ENCODE measurements around the gene TBC1D5.

TBC1D5 gene

DNA sequence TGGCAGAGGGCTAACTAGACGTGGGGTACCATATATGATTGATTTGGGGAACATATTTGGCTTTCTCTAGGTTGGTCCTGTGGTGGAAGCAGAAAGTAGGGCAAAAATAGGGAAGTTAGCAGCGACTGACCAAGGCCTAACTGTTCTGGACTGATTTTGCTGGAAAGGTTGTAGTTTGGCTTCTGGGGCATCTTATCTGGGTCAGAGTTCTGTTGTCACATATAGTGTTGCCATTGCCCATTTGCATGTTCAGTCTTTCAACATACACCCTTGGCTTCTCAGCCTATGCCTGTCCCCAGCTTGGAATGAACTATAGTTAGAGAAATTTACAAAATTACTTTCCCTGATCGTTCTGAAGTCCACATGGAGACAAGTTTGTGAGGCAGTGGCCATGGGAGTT, 426.5 kb downstream of the TBC1D5 start:
- Mint-ChIP-seq H3K4me1 (ENCODE audit: low read depth) (no peaks in the 10 kb centered on the region), H3K27ac (no peak overlapping the region), H3K36me3 (ENCODE audit: low read depth) (peaks cover 16% of the 10 kb centered on the region), H3K4me3 (no peak overlapping the region), H3K27me3 (no peaks in the 10 kb centered on the region), H3K9me3 (no peaks in the 10 kb centered on the region)
- no peak for DNase-seq

DNA sequence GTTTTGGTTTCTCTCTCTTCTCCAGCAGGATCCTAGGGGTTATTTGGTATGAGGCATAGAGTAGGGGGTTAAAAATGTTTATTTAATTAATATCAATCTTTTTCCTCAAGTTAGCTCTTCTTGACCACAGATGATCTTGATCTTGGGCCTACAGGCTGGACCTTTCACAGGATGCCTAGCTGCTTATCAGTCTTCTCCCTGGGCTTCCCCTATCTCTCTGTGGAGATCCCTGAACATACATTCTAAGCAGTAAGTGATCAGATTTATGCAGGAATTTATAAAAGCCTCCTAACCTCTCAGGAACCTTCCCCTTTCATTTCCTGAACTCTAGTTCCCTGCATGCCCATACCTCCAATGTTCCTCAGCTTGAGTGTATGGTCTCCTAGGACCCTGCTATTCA, 428.3 kb downstream of the TBC1D5 start:
- H3K4me1 Mint-ChIP-seq (ENCODE audit: low read depth) = no peaks in the 10 kb centered on the region
- H3K27me3 Mint-ChIP-seq = no peaks in the 10 kb centered on the region
- DNase-seq = no peak
- H3K27ac Mint-ChIP-seq = no peak overlapping the region
- no peaks in the 10 kb centered on the region for H3K9me3 Mint-ChIP-seq
- peaks cover 9% of the 10 kb centered on the region for H3K36me3 Mint-ChIP-seq (ENCODE audit: low read depth)
- no peak overlapping the region for H3K4me3 Mint-ChIP-seq

DNA sequence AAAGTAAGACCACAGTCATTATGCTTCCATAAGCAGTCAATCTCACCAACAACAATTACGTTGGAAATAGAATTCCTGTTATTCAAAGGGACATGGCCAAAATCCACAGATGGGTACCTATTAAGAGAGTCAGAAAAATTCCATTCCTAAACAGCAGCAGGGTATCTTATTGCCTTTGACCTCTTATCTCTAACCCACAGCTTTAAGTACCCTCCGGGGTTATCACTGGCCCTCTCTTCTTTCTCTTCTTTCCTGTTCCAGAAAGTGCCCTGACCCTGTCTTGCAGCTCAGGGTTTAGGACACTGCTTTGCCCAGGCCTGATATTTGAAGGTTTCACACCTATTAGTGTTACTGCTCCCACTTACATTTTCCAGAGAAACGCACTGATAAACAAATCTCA, 428.7 kb downstream of the TBC1D5 start:
- Mint-ChIP-seq H3K36me3 (ENCODE audit: low read depth) (peaks cover 6% of the 10 kb centered on the region), H3K9me3 (no peaks in the 10 kb centered on the region), H3K4me1 (ENCODE audit: low read depth) (no peaks in the 10 kb centered on the region), H3K4me3 (no peak overlapping the region), H3K27ac (no peak overlapping the region), H3K27me3 (no peaks in the 10 kb centered on the region)
- no peak for DNase-seq

DNA sequence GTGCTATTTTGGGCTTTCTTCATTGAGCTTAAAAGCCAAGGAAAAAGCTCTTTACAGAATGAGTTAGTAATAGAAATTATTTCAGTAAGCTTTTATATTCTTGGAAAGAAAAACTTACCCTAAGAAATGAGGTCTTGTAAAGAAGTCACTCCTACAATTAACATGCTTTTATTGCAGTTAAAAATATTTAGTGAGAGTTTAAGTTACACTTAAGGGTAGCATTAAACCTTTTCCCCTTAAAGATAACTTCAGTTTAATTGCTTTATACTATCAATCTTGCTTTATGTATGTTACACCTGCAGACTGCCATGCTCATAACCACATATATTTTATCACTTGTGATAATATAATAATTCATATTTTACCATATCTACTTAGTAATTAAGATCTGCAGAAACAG, 431.4 kb downstream of the TBC1D5 start:
- no peaks in the 10 kb centered on the region for H3K9me3 Mint-ChIP-seq
- no peak overlapping the region for H3K4me3 Mint-ChIP-seq
- no peaks in the 10 kb centered on the region for H3K27me3 Mint-ChIP-seq
- H3K36me3 Mint-ChIP-seq (ENCODE audit: low read depth) = no peaks in the 10 kb centered on the region
- H3K27ac Mint-ChIP-seq = no peak overlapping the region
- no peaks in the 10 kb centered on the region for H3K4me1 Mint-ChIP-seq (ENCODE audit: low read depth)
- DNase-seq = no peak

DNA sequence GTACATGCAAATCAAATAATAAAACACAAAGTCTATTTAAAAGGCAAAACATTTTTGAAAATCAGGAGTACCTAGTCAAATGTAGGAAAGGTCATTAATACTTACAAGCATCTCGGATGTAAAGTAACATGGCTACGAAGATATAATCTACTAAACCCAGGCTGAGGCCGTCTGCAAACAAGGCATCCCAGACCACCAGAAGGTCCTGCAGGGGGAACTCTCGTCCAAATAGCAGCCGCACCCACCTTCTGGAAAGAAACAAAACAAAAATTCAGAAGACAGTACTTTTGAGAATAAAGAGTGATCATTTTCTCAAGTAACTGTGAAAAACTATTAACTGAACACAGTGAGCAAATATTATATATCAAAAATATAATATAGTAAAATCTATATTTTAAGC, 434.5 kb downstream of the TBC1D5 start:
- DNase-seq = no peak
- Mint-ChIP-seq H3K36me3 (ENCODE audit: low read depth) (no peaks in the 10 kb centered on the region), H3K9me3 (no peaks in the 10 kb centered on the region), H3K27me3 (no peaks in the 10 kb centered on the region), H3K4me1 (ENCODE audit: low read depth) (no peaks in the 10 kb centered on the region), H3K27ac (no peak overlapping the region), H3K4me3 (no peak overlapping the region)

DNA sequence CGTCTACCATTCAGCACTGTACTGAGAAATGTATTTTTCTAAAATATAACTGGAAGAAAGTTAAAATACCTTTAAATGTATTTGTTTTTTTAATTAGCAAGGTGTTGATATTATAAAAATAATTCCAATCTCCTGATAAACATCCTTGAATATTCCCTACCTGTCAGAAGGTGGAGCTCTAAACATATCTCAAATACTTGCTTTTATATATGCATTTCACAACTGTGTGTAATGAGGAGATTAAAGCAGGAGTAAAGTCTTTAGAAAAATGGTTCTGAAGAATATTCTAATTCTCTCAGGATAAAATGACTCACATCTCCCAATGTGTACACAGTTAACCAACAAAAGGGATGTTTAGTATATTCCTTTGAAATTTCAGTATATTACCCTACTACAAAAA, 434.9 kb downstream of the TBC1D5 start:
- H3K27me3 Mint-ChIP-seq = no peaks in the 10 kb centered on the region
- no peaks in the 10 kb centered on the region for H3K9me3 Mint-ChIP-seq
- no peak overlapping the region for H3K27ac Mint-ChIP-seq
- no peaks in the 10 kb centered on the region for H3K36me3 Mint-ChIP-seq (ENCODE audit: low read depth)
- no peak overlapping the region for H3K4me3 Mint-ChIP-seq
- no peaks in the 10 kb centered on the region for H3K4me1 Mint-ChIP-seq (ENCODE audit: low read depth)
- no peak for DNase-seq

DNA sequence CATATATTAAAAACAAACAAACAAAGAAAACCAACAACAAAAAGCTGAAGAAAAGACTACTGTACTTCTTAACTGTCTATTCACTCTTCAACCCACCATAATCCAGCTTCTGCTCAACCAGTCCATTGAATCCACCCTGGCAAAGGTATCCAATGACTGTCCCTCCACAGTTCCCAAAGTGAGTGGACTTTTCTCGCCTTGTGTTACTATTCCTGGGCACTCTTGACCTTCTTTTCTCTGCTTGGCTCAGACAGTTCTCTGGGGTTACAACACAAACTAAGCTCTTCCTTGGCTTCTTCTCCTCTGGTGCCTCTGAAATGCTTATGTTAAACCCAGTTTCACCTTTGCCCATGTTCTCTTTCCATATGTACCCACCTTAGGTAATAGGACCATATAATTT, 437.5 kb downstream of the TBC1D5 start:
- no peak for DNase-seq
- no peak overlapping the region for H3K4me3 Mint-ChIP-seq
- peaks cover 7% of the 10 kb centered on the region for H3K4me1 Mint-ChIP-seq (ENCODE audit: low read depth)
- no peaks in the 10 kb centered on the region for H3K27me3 Mint-ChIP-seq
- H3K36me3 Mint-ChIP-seq (ENCODE audit: low read depth) = no peaks in the 10 kb centered on the region
- no peaks in the 10 kb centered on the region for H3K9me3 Mint-ChIP-seq
- H3K27ac Mint-ChIP-seq = no peak overlapping the region

DNA sequence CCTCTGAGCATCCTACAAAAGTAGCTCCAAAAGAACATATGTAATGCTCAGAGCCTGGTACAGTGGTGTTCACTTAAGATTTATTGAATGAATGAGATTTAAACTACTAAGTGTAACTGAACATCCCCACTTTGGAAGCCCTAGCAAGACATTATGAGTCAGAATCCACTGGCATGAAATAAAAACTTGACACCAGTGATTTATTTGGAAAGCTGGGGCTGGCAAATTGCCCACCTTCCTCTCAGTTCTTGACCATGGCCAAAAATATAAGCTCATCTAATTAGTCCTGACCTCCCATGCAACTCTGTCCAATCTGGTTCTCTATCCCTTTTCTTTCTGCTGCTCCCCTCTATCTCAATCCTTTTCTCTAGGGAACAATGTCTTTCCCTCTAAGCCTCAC, 439.7 kb downstream of the TBC1D5 start:
- no peaks in the 10 kb centered on the region for H3K9me3 Mint-ChIP-seq
- no peak for DNase-seq

DNA sequence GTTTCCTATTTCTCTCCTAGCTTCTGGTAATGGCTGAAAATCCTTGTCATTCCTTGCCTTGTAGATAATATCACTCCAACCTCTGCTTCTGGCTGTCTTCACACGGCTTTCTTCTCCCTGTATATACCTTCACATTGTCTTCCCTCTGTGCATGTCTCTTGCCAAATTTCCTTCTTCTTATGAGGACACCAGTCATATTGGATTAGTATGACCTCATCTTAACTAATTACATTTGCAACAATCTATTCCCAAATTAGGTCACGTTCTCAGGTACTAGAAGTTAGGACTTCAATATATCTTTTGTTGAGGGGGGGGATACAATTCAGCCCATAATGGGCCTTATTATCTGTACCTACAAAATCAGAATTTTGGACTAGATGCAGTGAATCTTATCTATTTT, 440.3 kb downstream of the TBC1D5 start:
- Mint-ChIP-seq H3K4me3 (no peak overlapping the region), H3K27me3 (no peaks in the 10 kb centered on the region), H3K4me1 (ENCODE audit: low read depth) (peaks cover 7% of the 10 kb centered on the region), H3K27ac (no peak overlapping the region), H3K9me3 (no peaks in the 10 kb centered on the region), H3K36me3 (ENCODE audit: low read depth) (peaks cover 7% of the 10 kb centered on the region)
- DNase-seq = no peak

More for the DNA sequence above, 439.7 kb downstream of the TBC1D5 start:
- Mint-ChIP-seq H3K27ac (no peak overlapping the region), H3K27me3 (no peaks in the 10 kb centered on the region), H3K4me1 (ENCODE audit: low read depth) (peaks cover 7% of the 10 kb centered on the region), H3K36me3 (ENCODE audit: low read depth) (peaks cover 5% of the 10 kb centered on the region), H3K4me3 (no peak overlapping the region)

DNA sequence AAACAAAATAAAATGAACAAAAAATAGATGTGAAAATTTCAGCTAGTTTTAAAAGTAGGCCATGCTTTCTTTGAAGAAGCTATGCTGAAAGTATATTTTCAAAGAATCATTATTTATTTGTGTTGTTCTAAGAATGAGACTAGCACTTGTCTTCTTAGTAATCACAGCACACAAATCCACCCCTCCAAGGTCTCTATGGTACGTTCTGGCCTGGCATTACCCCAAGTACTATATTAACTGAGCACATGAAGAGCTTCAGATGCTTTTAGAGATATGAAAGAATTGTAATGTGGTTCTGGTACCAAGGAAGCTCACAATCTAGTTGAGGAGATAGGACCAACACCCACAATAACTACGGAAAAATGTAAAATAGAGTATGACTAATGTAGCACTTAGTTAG, 441.2 kb downstream of the TBC1D5 start:
- DNase-seq = no peak
- H3K4me3 Mint-ChIP-seq = no peak overlapping the region
- H3K4me1 Mint-ChIP-seq (ENCODE audit: low read depth) = peaks cover 7% of the 10 kb centered on the region
- H3K27ac Mint-ChIP-seq = no peak overlapping the region
- H3K36me3 Mint-ChIP-seq (ENCODE audit: low read depth) = peaks cover 12% of the 10 kb centered on the region
- no peaks in the 10 kb centered on the region for H3K9me3 Mint-ChIP-seq
- no peaks in the 10 kb centered on the region for H3K27me3 Mint-ChIP-seq

DNA sequence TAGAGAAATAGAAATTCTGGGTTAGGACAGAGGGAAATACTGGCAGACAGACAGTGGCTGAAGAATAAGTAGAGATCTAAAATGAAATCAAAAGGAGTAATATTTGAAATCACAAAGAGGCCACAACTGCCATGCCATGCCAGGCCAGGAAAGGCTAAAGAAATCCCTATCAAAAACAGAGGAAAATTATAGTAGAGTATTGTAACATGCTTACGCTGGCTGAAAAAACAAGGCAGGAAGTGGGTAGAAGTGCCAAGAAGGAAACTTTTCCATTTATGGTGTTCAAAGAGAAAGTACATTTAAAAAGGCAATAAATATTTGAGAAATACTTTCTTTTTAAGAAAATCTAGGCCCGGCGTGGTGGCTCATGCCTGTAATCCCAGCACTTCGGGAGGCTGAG, 442.0 kb downstream of the TBC1D5 start:
- Mint-ChIP-seq H3K4me3 (no peak overlapping the region), H3K27me3 (no peaks in the 10 kb centered on the region), H3K27ac (peak overlapping the region; percentile 59), H3K4me1 (ENCODE audit: low read depth) (peaks cover 7% of the 10 kb centered on the region), H3K9me3 (no peaks in the 10 kb centered on the region), H3K36me3 (ENCODE audit: low read depth) (peaks cover 12% of the 10 kb centered on the region)
- DNase-seq = no peak

DNA sequence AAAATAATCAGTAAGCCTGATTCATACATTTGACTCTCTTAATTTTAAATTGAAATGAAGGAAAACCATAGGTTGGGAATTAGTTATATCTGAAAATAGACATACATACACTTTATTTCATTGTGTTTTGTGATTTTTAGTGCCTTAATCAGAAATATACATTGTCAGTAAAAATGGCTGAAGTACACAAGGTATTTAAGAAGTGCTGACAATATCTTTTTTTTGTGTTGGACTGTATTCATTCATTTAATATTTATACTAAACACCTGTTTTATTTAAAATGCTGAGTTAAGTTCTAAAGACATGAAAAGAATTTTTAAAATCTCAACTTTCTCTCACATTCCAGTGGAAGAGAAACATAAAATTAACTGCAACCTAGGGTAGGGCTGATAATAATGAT, 444.4 kb downstream of the TBC1D5 start:
- Mint-ChIP-seq H3K9me3 (no peaks in the 10 kb centered on the region), H3K4me3 (no peak overlapping the region), H3K36me3 (ENCODE audit: low read depth) (peaks cover 12% of the 10 kb centered on the region), H3K27me3 (no peaks in the 10 kb centered on the region), H3K4me1 (ENCODE audit: low read depth) (peaks cover 7% of the 10 kb centered on the region), H3K27ac (no peak overlapping the region)
- no peak for DNase-seq

DNA sequence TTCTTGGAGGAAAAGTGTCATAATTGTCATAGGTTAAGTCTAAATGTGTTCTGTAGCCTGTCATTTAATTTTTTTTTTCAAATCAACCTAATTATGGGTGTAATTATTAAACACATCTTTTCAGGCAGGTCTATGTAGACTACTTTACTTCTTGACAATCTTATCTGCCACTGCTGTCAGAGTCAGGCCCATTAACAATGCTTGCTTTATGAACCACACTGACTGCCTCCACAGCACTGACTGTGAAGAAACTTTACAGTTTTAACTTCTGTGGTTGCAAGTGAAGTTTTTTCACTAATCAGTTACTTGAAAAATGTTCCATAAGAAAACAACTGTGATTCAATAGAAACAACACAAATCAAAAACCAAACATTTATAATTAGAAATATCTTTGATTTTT, 449.9 kb downstream of the TBC1D5 start:
- no peaks in the 10 kb centered on the region for H3K4me1 Mint-ChIP-seq (ENCODE audit: low read depth)
- no peaks in the 10 kb centered on the region for H3K9me3 Mint-ChIP-seq
- peaks cover 33% of the 10 kb centered on the region for H3K36me3 Mint-ChIP-seq (ENCODE audit: low read depth)
- no peak overlapping the region for H3K27ac Mint-ChIP-seq
- no peak overlapping the region for H3K4me3 Mint-ChIP-seq
- no peak for DNase-seq
- H3K27me3 Mint-ChIP-seq = no peaks in the 10 kb centered on the region

DNA sequence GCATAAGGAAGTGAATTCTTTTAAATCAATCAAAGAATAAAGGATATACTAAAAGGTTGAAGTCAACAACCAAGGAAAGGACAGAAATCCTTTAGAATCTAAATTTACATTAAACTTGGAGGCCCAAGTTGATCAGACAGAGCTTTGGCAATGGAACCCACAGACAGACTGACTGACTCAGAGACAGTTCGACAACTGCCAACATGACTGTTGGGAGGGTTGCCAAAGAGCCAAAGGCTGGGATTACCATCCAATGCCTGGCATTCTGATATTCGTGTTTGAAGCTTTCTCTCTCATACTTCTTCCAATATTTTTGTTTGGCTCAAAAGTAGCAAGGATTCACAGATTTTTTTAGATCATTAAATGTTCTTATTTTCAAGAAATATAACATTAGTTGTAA, 451.5 kb downstream of the TBC1D5 start:
- H3K36me3 Mint-ChIP-seq (ENCODE audit: low read depth) = peaks cover 28% of the 10 kb centered on the region
- no peaks in the 10 kb centered on the region for H3K4me1 Mint-ChIP-seq (ENCODE audit: low read depth)
- H3K9me3 Mint-ChIP-seq = no peaks in the 10 kb centered on the region
- H3K27me3 Mint-ChIP-seq = no peaks in the 10 kb centered on the region
- no peak for DNase-seq
- H3K4me3 Mint-ChIP-seq = no peak overlapping the region
- no peak overlapping the region for H3K27ac Mint-ChIP-seq

DNA sequence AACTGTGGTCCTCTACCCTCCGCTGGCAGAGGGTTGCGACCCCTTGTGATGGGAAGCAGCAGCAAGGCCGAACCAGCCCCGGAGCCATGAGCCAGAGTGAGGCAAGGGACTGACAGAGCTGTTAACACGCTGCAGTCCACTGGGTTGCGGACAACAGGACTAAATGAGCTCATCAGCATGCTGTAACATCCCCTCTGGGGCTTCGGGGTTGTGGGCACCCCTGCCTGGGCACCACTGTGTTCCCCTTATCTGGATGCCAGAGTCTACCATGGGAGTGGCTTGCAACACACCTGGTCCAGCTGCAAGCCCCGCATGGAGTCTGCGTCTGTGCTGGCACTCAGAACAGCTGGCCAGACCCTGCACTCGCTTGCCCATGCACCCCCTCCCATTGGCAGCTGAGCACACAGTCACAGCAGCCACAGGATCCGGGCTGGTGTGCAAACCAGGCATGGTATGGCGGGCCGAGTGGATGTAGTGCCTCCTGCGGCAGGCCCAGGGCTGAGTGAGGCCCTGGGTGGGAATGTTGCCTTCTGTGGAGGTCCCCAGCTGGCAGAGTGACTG, 453.5 kb downstream of the TBC1D5 start:
- Mint-ChIP-seq H3K36me3 (ENCODE audit: low read depth) (peaks cover 28% of the 10 kb centered on the region), H3K4me1 (ENCODE audit: low read depth) (no peaks in the 10 kb centered on the region), H3K27me3 (no peaks in the 10 kb centered on the region), H3K9me3 (no peaks in the 10 kb centered on the region), H3K27ac (no peak overlapping the region), H3K4me3 (no peak overlapping the region)
- no peak for DNase-seq

DNA sequence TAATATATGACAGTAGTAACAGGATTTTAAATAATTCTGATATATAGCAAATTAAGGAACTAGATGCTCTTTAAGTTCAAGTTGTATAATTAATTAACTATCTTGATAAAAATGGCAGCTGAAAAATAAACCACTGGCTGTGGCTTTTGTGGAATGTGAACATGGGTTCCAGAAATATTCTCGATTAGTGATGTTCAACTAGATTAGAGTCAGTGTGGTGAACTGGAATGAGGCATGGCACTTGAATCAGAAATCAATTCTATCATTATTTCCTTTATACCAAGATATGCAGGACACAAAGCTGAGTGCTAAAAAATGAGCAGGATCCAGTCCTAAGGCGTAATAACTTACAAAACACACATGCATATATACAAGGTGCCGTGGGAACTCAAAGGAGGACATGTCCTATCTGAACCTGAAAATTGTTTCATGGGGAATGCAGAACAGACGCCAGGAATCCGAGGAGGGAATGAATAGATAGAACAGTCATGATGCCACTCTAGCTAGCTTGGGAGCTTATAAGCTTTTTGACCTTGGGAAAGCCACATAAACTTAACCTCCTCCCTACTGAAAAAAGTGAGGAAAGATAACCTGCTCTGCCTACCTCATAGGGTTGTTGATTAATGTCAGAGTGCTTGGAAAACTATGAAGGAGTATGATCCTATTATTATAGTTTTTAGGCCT, 455.3 kb downstream of the TBC1D5 start:
- Mint-ChIP-seq H3K4me3 (no peak overlapping the region), H3K27me3 (no peaks in the 10 kb centered on the region), H3K36me3 (ENCODE audit: low read depth) (peaks cover 27% of the 10 kb centered on the region), H3K9me3 (no peaks in the 10 kb centered on the region), H3K4me1 (ENCODE audit: low read depth) (no peaks in the 10 kb centered on the region), H3K27ac (no peak overlapping the region)
- no peak for DNase-seq
